Measurements from ENCODE around the gene ENDOD1. TPM values are rescaled to one million over a fixed set of nuclear protein-coding genes. Genes with fewer than 3 reads are reported as not detected.

Gene ENDOD1
- total and polyA plus RNA-seq, 4 donors = 2.2 to 35.6 (median 5.9) TPM

DNA sequence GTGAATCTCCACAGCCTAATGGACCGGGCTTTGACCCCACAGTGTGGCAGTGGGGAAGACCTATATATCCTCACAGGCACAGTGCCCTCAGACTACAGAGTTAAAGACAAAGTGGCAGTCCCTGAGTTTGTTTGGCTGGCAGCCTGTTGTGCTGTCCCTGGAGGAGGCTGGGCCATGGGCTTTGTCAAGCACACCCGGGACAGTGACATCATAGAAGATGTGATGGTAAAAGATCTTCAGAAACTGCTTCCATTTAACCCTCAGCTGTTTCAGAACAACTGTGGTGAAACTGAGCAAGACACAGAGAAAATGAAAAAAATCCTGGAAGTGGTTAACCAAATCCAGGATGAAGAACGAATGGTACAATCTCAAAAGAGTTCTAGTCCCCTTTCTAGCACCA is 39.0 kb downstream of the ENDOD1 start:
- no peak for TF ChIP-seq GABPA (IDR thresholded peaks at IDR 0.05 in 1 of 2, conservative IDR thresholded peaks at IDR 0.05 in 1 of 2)
- TF ChIP-seq, protein P1, sequence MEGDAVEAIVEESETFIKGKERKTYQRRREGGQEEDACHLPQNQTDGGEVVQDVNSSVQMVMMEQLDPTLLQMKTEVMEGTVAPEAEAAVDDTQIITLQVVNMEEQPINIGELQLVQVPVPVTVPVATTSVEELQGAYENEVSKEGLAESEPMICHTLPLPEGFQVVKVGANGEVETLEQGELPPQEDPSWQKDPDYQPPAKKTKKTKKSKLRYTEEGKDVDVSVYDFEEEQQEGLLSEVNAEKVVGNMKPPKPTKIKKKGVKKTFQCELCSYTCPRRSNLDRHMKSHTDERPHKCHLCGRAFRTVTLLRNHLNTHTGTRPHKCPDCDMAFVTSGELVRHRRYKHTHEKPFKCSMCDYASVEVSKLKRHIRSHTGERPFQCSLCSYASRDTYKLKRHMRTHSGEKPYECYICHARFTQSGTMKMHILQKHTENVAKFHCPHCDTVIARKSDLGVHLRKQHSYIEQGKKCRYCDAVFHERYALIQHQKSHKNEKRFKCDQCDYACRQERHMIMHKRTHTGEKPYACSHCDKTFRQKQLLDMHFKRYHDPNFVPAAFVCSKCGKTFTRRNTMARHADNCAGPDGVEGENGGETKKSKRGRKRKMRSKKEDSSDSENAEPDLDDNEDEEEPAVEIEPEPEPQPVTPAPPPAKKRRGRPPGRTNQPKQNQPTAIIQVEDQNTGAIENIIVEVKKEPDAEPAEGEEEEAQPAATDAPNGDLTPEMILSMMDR (IDR thresholded peaks at IDR 0.05; ENCODE audit: low read depth, low read length, missing input control) = no peak
- TF ChIP-seq JUND (IDR thresholded peaks at IDR 0.05) = no peak
- no peak for TF ChIP-seq SP1 (IDR thresholded peaks at IDR 0.05)
- no peak for TF ChIP-seq HNF4G (IDR thresholded peaks at IDR 0.05)
- TF ChIP-seq YY1 (IDR thresholded peaks at IDR 0.05) = no peak
- H3K27ac ChIP-seq (ENCODE audit: low read depth in 1 of 2, low read length in 2 of 2) = no peak overlapping the region
- no peak overlapping the region for H3K4me3 ChIP-seq (ENCODE audit: low read depth in 1 of 3, low read length in 3 of 3)
- DNase-seq (ENCODE audit: low spot score) = no peak
- no peaks in the 10 kb centered on the region for H3K36me3 ChIP-seq (ENCODE audit: control insufficient read depth in 4 of 4, insufficient read depth in 3 of 4, low read depth in 1 of 4, low read length in 3 of 4)
- H3K9ac ChIP-seq (ENCODE audit: low read depth in 1 of 2, low read length in 2 of 2) = no peak overlapping the region
- H3K27me3 ChIP-seq (ENCODE audit: control insufficient read depth in 4 of 4, insufficient read depth in 4 of 4, low read length in 3 of 4) = no peaks in the 10 kb centered on the region
- no peaks in the 10 kb centered on the region for H3K4me1 ChIP-seq (ENCODE audit: control insufficient read depth in 4 of 4, insufficient read depth in 4 of 4, low read length in 3 of 4)
- WGBS = 90% methylated on average over 3 of the region's 3 CpGs
- no peaks in the 10 kb centered on the region for H3K9me3 ChIP-seq (ENCODE audit: control insufficient read depth in 4 of 4, low read length in 3 of 4)

DNA sequence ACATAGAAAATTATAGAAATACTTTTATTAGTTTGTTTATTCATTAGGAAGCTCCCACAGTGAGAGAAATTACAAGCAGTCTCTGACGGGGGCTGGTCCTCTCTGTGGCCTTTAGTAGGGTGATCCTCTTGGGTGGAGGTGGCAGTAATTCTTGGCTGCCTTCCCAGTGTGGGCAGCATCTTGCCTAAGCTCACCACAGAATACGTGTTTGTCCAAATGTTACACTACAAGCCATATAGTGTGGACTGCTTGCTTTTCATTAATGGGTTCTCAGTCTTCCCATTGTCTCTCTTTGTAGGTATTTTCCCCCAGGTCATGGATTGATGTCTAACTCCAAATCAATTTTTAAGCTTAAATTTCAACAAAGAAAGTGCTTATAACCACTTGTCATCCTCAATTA is 43.3 kb downstream of the ENDOD1 start:
- TF ChIP-seq RXRA (IDR thresholded peaks at IDR 0.05) = no peak
- no peak for TF ChIP-seq FOXA2 (IDR thresholded peaks at IDR 0.05)
- TF ChIP-seq NR2F2 (IDR thresholded peaks at IDR 0.05) = no peak
- TF ChIP-seq EGR1 (IDR thresholded peaks at IDR 0.05; ENCODE audit: low read depth in 2 of 2) = no peak
- no peak for TF ChIP-seq TAF1 (conservative IDR thresholded peaks at IDR 0.05)
- no peak for TF ChIP-seq HNF4A (conservative IDR thresholded peaks at IDR 0.05)
- TF ChIP-seq, protein P2, sequence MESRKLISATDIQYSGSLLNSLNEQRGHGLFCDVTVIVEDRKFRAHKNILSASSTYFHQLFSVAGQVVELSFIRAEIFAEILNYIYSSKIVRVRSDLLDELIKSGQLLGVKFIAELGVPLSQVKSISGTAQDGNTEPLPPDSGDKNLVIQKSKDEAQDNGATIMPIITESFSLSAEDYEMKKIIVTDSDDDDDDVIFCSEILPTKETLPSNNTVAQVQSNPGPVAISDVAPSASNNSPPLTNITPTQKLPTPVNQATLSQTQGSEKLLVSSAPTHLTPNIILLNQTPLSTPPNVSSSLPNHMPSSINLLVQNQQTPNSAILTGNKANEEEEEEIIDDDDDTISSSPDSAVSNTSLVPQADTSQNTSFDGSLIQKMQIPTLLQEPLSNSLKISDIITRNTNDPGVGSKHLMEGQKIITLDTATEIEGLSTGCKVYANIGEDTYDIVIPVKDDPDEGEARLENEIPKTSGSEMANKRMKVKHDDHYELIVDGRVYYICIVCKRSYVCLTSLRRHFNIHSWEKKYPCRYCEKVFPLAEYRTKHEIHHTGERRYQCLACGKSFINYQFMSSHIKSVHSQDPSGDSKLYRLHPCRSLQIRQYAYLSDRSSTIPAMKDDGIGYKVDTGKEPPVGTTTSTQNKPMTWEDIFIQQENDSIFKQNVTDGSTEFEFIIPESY (IDR thresholded peaks at IDR 0.05) = no peak
- TF ChIP-seq, protein P3, sequence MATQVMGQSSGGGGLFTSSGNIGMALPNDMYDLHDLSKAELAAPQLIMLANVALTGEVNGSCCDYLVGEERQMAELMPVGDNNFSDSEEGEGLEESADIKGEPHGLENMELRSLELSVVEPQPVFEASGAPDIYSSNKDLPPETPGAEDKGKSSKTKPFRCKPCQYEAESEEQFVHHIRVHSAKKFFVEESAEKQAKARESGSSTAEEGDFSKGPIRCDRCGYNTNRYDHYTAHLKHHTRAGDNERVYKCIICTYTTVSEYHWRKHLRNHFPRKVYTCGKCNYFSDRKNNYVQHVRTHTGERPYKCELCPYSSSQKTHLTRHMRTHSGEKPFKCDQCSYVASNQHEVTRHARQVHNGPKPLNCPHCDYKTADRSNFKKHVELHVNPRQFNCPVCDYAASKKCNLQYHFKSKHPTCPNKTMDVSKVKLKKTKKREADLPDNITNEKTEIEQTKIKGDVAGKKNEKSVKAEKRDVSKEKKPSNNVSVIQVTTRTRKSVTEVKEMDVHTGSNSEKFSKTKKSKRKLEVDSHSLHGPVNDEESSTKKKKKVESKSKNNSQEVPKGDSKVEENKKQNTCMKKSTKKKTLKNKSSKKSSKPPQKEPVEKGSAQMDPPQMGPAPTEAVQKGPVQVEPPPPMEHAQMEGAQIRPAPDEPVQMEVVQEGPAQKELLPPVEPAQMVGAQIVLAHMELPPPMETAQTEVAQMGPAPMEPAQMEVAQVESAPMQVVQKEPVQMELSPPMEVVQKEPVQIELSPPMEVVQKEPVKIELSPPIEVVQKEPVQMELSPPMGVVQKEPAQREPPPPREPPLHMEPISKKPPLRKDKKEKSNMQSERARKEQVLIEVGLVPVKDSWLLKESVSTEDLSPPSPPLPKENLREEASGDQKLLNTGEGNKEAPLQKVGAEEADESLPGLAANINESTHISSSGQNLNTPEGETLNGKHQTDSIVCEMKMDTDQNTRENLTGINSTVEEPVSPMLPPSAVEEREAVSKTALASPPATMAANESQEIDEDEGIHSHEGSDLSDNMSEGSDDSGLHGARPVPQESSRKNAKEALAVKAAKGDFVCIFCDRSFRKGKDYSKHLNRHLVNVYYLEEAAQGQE (IDR thresholded peaks at IDR 0.05) = no peak
- TF ChIP-seq, protein P4, sequence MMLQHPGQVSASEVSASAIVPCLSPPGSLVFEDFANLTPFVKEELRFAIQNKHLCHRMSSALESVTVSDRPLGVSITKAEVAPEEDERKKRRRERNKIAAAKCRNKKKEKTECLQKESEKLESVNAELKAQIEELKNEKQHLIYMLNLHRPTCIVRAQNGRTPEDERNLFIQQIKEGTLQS (IDR thresholded peaks at IDR 0.05) = no peak
- TF ChIP-seq FOXA1 (IDR thresholded peaks at IDR 0.05) = no peak
- TF ChIP-seq GABPA (IDR thresholded peaks at IDR 0.05 in 1 of 2, conservative IDR thresholded peaks at IDR 0.05 in 1 of 2) = no peak
- TF ChIP-seq, protein P1 (IDR thresholded peaks at IDR 0.05; ENCODE audit: low read depth, low read length, missing input control) = no peak
- no peak for TF ChIP-seq RAD21 (IDR thresholded peaks at IDR 0.05)
- TF ChIP-seq SP1 (IDR thresholded peaks at IDR 0.05) = no peak
- Histone ChIP-seq H3K9ac (ENCODE audit: low read depth in 1 of 2, low read length in 2 of 2) (no peak overlapping the region), H3K9me3 (ENCODE audit: control insufficient read depth in 4 of 4, low read length in 3 of 4) (no peaks in the 10 kb centered on the region), H3K4me1 (ENCODE audit: control insufficient read depth in 4 of 4, insufficient read depth in 4 of 4, low read length in 3 of 4) (no peaks in the 10 kb centered on the region), H3K4me3 (ENCODE audit: low read depth in 1 of 3, low read length in 3 of 3) (no peak overlapping the region), H3K27me3 (ENCODE audit: control insufficient read depth in 4 of 4, insufficient read depth in 4 of 4, low read length in 3 of 4) (no peaks in the 10 kb centered on the region), H3K27ac (ENCODE audit: low read depth in 1 of 2, low read length in 2 of 2) (no peak overlapping the region), H3K36me3 (ENCODE audit: control insufficient read depth in 4 of 4, insufficient read depth in 3 of 4, low read depth in 1 of 4, low read length in 3 of 4) (no peaks in the 10 kb centered on the region)
- 46% methylated on average over 2 of the region's 2 CpGs for WGBS
- no peak for DNase-seq (ENCODE audit: low spot score)

Data from liver (tissue), 9 donors.